HEK293 (cell line): ENCODE measurements around the gene AXL.
A peak's percentile ranks its signal among the peaks of the same experiment; 100 is the strongest.

ENCODE experiments used
- CTCF ChIA-PET: fragments of 350-600 bp; formaldehyde crosslinking; extraction: SDS; loops from one replicate; lab custom pipeline; 2021; ENCODE audit warnings: antibody characterized with exemption; lab: Yijun Ruan, JAX
- POLR2A ChIA-PET: fragments of 300-600 bp; formaldehyde crosslinking; extraction: SDS; loops from one replicate; lab custom pipeline; 2020; ENCODE audit warnings: antibody characterized with exemption, inconsistent platforms; lab: Yijun Ruan, JAX
- H3K27ac ChIP-seq: fragments of 200-500 bp; sonication (Bioruptor generic); 2 replicates; pipeline ENCODE4 v1.5.1; 2014; ENCODE audit warnings: low read depth, low read length, control low read depth, inconsistent platforms; ENCODE audit errors: extremely low read depth
- H3K36me3 ChIP-seq, 2 experiments: fragments of 200-500 bp in 1 of 2; sonication (Bioruptor generic) in 1 of 2; 1 replicate in 1 of 2; 2 replicates in 1 of 2; pipeline ENCODE4 v1.5.1; 2014 to 2017; ENCODE audit warnings: inconsistent platforms in 2 of 2, low read length in 2 of 2; ENCODE audit not compliant: control insufficient read depth in 2 of 2, insufficient read depth in 1 of 2
- H3K4me1 ChIP-seq: fragments of 200-500 bp; sonication (Bioruptor generic); 2 replicates; pipeline ENCODE4 v1.5.1; 2014; ENCODE audit warnings: mild to moderate bottlenecking, low read length, inconsistent platforms; ENCODE audit not compliant: control insufficient read depth, insufficient read depth
- H3K4me3 ChIP-seq: 2 replicates; pipeline ENCODE4 v1.5.1; 2011; ENCODE audit warnings: low read depth, mild to moderate bottlenecking, control low read depth, low read length, moderate library complexity
- H3K9me3 ChIP-seq: fragments of 200-500 bp; sonication (Bioruptor generic); 2 replicates; pipeline ENCODE4 v1.5.1; 2014; ENCODE audit warnings: low read depth, low read length, inconsistent platforms; ENCODE audit not compliant: control insufficient read depth, insufficient read depth
- ATF2 ChIP-seq: fragments of 450-650 bp; formaldehyde crosslinking; IDR thresholded peaks from 2 replicates; pipeline ENCODE4 v1.5.1; 2016; ENCODE audit warnings: missing biosample characterization, missing genetic modification characterization, low read depth
- GLIS1 ChIP-seq: fragments of 450-650 bp; formaldehyde crosslinking; IDR thresholded peaks from 2 replicates; pipeline ENCODE4 v1.5.1; 2016; ENCODE audit warnings: missing biosample characterization, missing genetic modification characterization
- OVOL3 ChIP-seq: fragments of 450-650 bp; formaldehyde crosslinking; IDR thresholded peaks from 2 replicates; pipeline ENCODE4 v1.5.1; 2016; ENCODE audit warnings: missing biosample characterization, missing genetic modification characterization
- REST ChIP-seq: fragments of 450-650 bp; formaldehyde crosslinking; IDR thresholded peaks from 2 replicates; pipeline ENCODE4 v1.5.1; 2016; ENCODE audit warnings: missing biosample characterization, missing genetic modification characterization
- SCRT1 ChIP-seq: fragments of 450-650 bp; formaldehyde crosslinking; IDR thresholded peaks from 2 replicates; pipeline ENCODE4 v1.5.1; 2016; ENCODE audit warnings: missing biosample characterization, missing genetic modification characterization, borderline replicate concordance
- SCRT2 ChIP-seq: fragments of 450-650 bp; formaldehyde crosslinking; IDR thresholded peaks from 2 replicates; pipeline ENCODE4 v1.5.1; 2016; ENCODE audit warnings: missing biosample characterization, missing genetic modification characterization
- ZBTB7A ChIP-seq: fragments of 450-650 bp; formaldehyde crosslinking; IDR thresholded peaks from 2 replicates; pipeline ENCODE4 v1.5.1; 2016; ENCODE audit warnings: low read depth, missing biosample characterization, missing genetic modification characterization
- ZNF121 ChIP-seq: fragments of 450-650 bp; formaldehyde crosslinking; IDR thresholded peaks from 2 replicates; pipeline ENCODE4 v1.5.1; 2016; ENCODE audit warnings: missing biosample characterization, missing genetic modification characterization
- ZNF157 ChIP-seq: fragments of 450-650 bp; formaldehyde crosslinking; IDR thresholded peaks from 2 replicates; pipeline ENCODE4 v1.5.1; 2016; ENCODE audit warnings: missing biosample characterization, missing genetic modification characterization
- ZNF211 ChIP-seq: fragments of 450-650 bp; formaldehyde crosslinking; IDR thresholded peaks from 2 replicates; pipeline ENCODE4 v1.5.1; 2016; ENCODE audit warnings: low read depth, missing biosample characterization, missing genetic modification characterization
- ZNF24 ChIP-seq: fragments of 450-650 bp; formaldehyde crosslinking; IDR thresholded peaks from 2 replicates; pipeline ENCODE4 v1.5.1; 2016; ENCODE audit warnings: missing biosample characterization, missing genetic modification characterization
- ZNF274 ChIP-seq, 2 experiments: fragments of 200-500 bp in 1 of 2; fragments of 450-650 bp in 1 of 2; sonication (Bioruptor generic) in 1 of 2; formaldehyde crosslinking in 1 of 2; IDR thresholded peaks; 2 replicates each; pipeline versions ENCODE4 v1.5.1 to v1.6.1; 2014 to 2016; ENCODE audit warnings: borderline replicate concordance in 1 of 2, inconsistent platforms in 1 of 2, low read length in 1 of 2, missing biosample characterization in 1 of 2, missing genetic modification characterization in 1 of 2
- ZNF529 ChIP-seq: fragments of 450-650 bp; formaldehyde crosslinking; IDR thresholded peaks from 2 replicates; pipeline ENCODE4 v1.5.1; 2017; ENCODE audit warnings: missing genetic modification characterization, missing biosample characterization; ENCODE audit not compliant: insufficient replicate concordance
- ZNF561 ChIP-seq: fragments of 450-650 bp; IDR thresholded peaks from 2 replicates; pipeline ENCODE4 v1.5.1; 2018; ENCODE audit warnings: missing biosample characterization, missing genetic modification characterization, borderline replicate concordance
- ZNF704 ChIP-seq: fragments of 450-650 bp; formaldehyde crosslinking; IDR thresholded peaks from 2 replicates; pipeline ENCODE4 v1.5.1; 2016; ENCODE audit warnings: missing biosample characterization, missing genetic modification characterization
- ZNF776 ChIP-seq: fragments of 450-650 bp; formaldehyde crosslinking; IDR thresholded peaks from 2 replicates; pipeline ENCODE4 v1.5.0; 2017; ENCODE audit warnings: missing biosample characterization, missing genetic modification characterization, borderline replicate concordance

Gene AXL

GRCh38 chr19:41303954-41304353 is 84.9 kb downstream of the AXL start:
- Histone ChIP-seq H3K4me1 (peaks cover 4% of the 10 kb centered on the region), H3K27ac (no peak overlapping the region), H3K9me3 (no peaks in the 10 kb centered on the region), H3K4me3 (no peak overlapping the region), H3K36me3 (peaks cover 93 to 94% of the 10 kb centered on the region in 2 experiments)
- POLR2A ChIA-PET: interaction anchor here (1.4 kb wide), 1 partner anchor 40 kb away, joined by 5 read pairs; the partner anchor contains the start of gene HNRNPUL1
- CTCF ChIA-PET: no interaction called here
- TF ChIP-seq ZNF274 (IDR thresholded peaks at IDR 0.05; ENCODE audit: low read length) (no peak), ZNF274 (tag by site-specific recombination; IDR thresholded peaks at IDR 0.05; ENCODE audit: borderline replicate concordance) (no peak), ZNF704 (tag by site-specific recombination) (no peak), GLIS1 (tag by site-specific recombination) (0 out of 2 replicates have a peak, but pooled peaks have one; percentile 14), REST (tag by site-specific recombination) (no peak), ZNF121 (tag by site-specific recombination) (no peak), SCRT2 (tag by site-specific recombination) (peak; percentile 17; the same call in 1 of the 2 replicates)

GRCh38 chr19:41304706-41305483 is 85.9 kb downstream of the AXL start:
- Histone ChIP-seq H3K4me3 (no peak overlapping the region), H3K27ac (no peak overlapping the region), H3K36me3 (peaks cover 83 to 85% of the 10 kb centered on the region in 2 experiments), H3K9me3 (no peaks in the 10 kb centered on the region), H3K4me1 (peaks cover 11% of the 10 kb centered on the region)
- CTCF ChIA-PET: interaction anchor here (0.5 to 5.3 kb wide), 6 partner anchors 10 to 642 kb away, joined by 3 to 120 read pairs (median 3); partner anchors contain the start of gene CEACAM21
- TF ChIP-seq ZBTB7A (tag by site-specific recombination): no peak
- no peak for TF ChIP-seq ZNF529 (tag by site-specific recombination)
- TF ChIP-seq SCRT1 (tag by site-specific recombination): peak; percentile 89
- no peak for TF ChIP-seq ZNF157 (tag by site-specific recombination)
- TF ChIP-seq OVOL3: no peak
- TF ChIP-seq SCRT2 (tag by site-specific recombination): peak; percentile 95
- POLR2A ChIA-PET: interaction anchor here (0.5 to 1.4 kb wide), 2 partner anchors 41 to 77 kb away, joined by 3 to 5 read pairs; partner anchors contain the start of gene HNRNPUL1

GRCh38 chr19:41305927-41306793 is 87.1 kb downstream of the AXL start:
- H3K27ac ChIP-seq: peak overlapping the region; percentile 36; the same call in 1 of the 2 replicates
- H3K4me3 ChIP-seq: no peak overlapping the region
- H3K4me1 ChIP-seq: peaks cover 14% of the 10 kb centered on the region
- POLR2A ChIA-PET: no interaction called here
- no peaks in the 10 kb centered on the region for H3K9me3 ChIP-seq
- CTCF ChIA-PET: interaction anchor here (0.6 to 5.3 kb wide), 6 partner anchors 11 to 670 kb away, joined by 3 to 120 read pairs (median 4); partner anchors contain the start of gene CEACAM21
- peaks cover 71 to 72% of the 10 kb centered on the region in 2 experiments for H3K36me3 ChIP-seq
- peak; percentile 82 for TF ChIP-seq REST (tag by site-specific recombination)
- no peak for TF ChIP-seq ZNF211
- TF ChIP-seq ZNF776 (tag by site-specific recombination): no peak
- no peak for TF ChIP-seq ZNF24 (tag by site-specific recombination)
- TF ChIP-seq ZNF561 (tag by site-specific recombination): no peak
- TF ChIP-seq ATF2: no peak
